Neuronal stem cell (in vitro differentiated cells): ENCODE data around the gene ABCA13. TPM values are rescaled to one million over a fixed set of nuclear protein-coding genes. Genes with fewer than 3 reads are reported as not detected.

Experiments used
- DNase-seq: peaks from one replicate; pipeline ENCODE4 v3.0.0-alpha.2; 2013; ENCODE audit warnings: low spot score
- H2AFZ ChIP-seq: one replicate; pipeline ENCODE4 v1.6.1; 2013; ENCODE audit warnings: mild to moderate bottlenecking, low read length, inconsistent platforms
- H2AK5ac ChIP-seq: 2 replicates; pipeline ENCODE4 v1.6.1; 2013; ENCODE audit warnings: low read depth, mild to moderate bottlenecking, inconsistent platforms, low read length, moderate library complexity, mixed read lengths
- H2BK120ac ChIP-seq: 2 replicates; pipeline ENCODE4 v1.6.1; 2013; ENCODE audit warnings: low read depth, mild to moderate bottlenecking, inconsistent platforms, low read length, moderate library complexity, mixed read lengths
- H2BK12ac ChIP-seq: one replicate; pipeline ENCODE4 v1.6.1; 2013; ENCODE audit warnings: low read length, inconsistent platforms
- H2BK15ac ChIP-seq: 2 replicates; pipeline ENCODE4 v1.6.1; 2013; ENCODE audit warnings: mild to moderate bottlenecking, low read length, inconsistent platforms, mixed read lengths
- H2BK5ac ChIP-seq: one replicate; pipeline ENCODE4 v1.6.1; 2013; ENCODE audit warnings: inconsistent platforms, mild to moderate bottlenecking, low read length, moderate library complexity
- H3K14ac ChIP-seq: one replicate; pipeline ENCODE4 v1.6.1; 2013; ENCODE audit warnings: low read length, inconsistent platforms
- H3K18ac ChIP-seq: 2 replicates; pipeline ENCODE4 v1.6.1; 2013; ENCODE audit warnings: low read length, inconsistent platforms
- H3K23ac ChIP-seq: 2 replicates; pipeline ENCODE4 v1.6.1; 2013; ENCODE audit warnings: low read depth, mild to moderate bottlenecking, mixed read lengths, low read length, inconsistent platforms; ENCODE audit not compliant: poor library complexity
- H3K27ac ChIP-seq: replicated peaks from 3 replicates; pipeline ENCODE4 v1.5.1; 2013; ENCODE audit warnings: low read length, inconsistent platforms
- H3K27me3 ChIP-seq, 3 experiments: 2 replicates each; pipeline ENCODE4 v1.6.1; 2013; ENCODE audit warnings: low read length in 3 of 3, mild to moderate bottlenecking in 2 of 3, inconsistent platforms in 1 of 3, low read depth in 1 of 3, mixed read lengths in 1 of 3, moderate library complexity in 1 of 3; ENCODE audit not compliant: control insufficient read depth in 3 of 3, insufficient read depth in 3 of 3
- H3K36me3 ChIP-seq, 2 donors: replicated peaks in 1 of 2; 2 replicates each; pipeline ENCODE4 v1.6.1; 2013; ENCODE audit warnings: low read length in 2 of 2; ENCODE audit not compliant: control insufficient read depth in 2 of 2, insufficient read depth in 2 of 2
- H3K4ac ChIP-seq: 2 replicates; pipeline ENCODE4 v1.6.1; 2013; ENCODE audit warnings: inconsistent platforms, mild to moderate bottlenecking, low read length, moderate library complexity
- H3K4me1 ChIP-seq, 2 donors: 1 replicate in 1 of 2; 2 replicates in 1 of 2; pipeline ENCODE4 v1.6.1; 2013; ENCODE audit warnings: low read length in 2 of 2, low read depth in 1 of 2; ENCODE audit not compliant: control insufficient read depth in 2 of 2, insufficient read depth in 1 of 2
- H3K4me2 ChIP-seq: one replicate; pipeline ENCODE4 v1.6.1; 2013; ENCODE audit warnings: mild to moderate bottlenecking, low read length, inconsistent platforms; ENCODE audit not compliant: insufficient read depth, poor library complexity, severe bottlenecking
- H3K4me3 ChIP-seq, 2 donors: 2 replicates each; pipeline ENCODE4 v1.5.1; 2013; ENCODE audit warnings: low read length in 2 of 2, mild to moderate bottlenecking in 2 of 2, inconsistent platforms in 1 of 2, moderate library complexity in 1 of 2
- H3K79me1 ChIP-seq: one replicate; pipeline ENCODE4 v1.6.1; 2013; ENCODE audit warnings: low read depth, mild to moderate bottlenecking, inconsistent platforms, low read length, moderate library complexity
- H3K9ac ChIP-seq: one replicate; pipeline ENCODE4 v1.6.1; 2013; ENCODE audit warnings: mild to moderate bottlenecking, low read depth, low read length, inconsistent platforms; ENCODE audit not compliant: poor library complexity
- H3K9me3 ChIP-seq, 2 donors: replicated peaks in 1 of 2; 2 replicates each; pipeline versions ENCODE3 to v1.6.1; 2013; ENCODE audit warnings: low read length in 2 of 2, mild to moderate bottlenecking in 2 of 2, inconsistent platforms in 1 of 2, low read depth in 1 of 2, mixed read lengths in 1 of 2, moderate library complexity in 1 of 2; ENCODE audit not compliant: control insufficient read depth in 2 of 2, insufficient read depth in 1 of 2
- H4K8ac ChIP-seq: one replicate; pipeline ENCODE4 v1.6.1; 2013; ENCODE audit warnings: low read depth, mild to moderate bottlenecking, inconsistent platforms, low read length, moderate library complexity
- H4K91ac ChIP-seq: one replicate; pipeline ENCODE4 v1.6.1; 2013; ENCODE audit warnings: low read length, low read depth, mild to moderate bottlenecking, inconsistent platforms; ENCODE audit not compliant: poor library complexity
- WGBS, 2 donors: extraction: QIAGEN DNeasy Blood & Tissue Kit; methylation state at CpG; one replicate each; pipeline ENCODE4 v1.1.7; 2013; ENCODE audit warnings: missing lambda C conversion rate in 2 of 2, mixed read lengths in 1 of 2; ENCODE audit not compliant: insufficient read length in 2 of 2, insufficient replicate concordance in 1 of 2; ENCODE audit errors: extremely low coverage in 2 of 2; 5-methylcytosine and 5-hydroxymethylcytosine counted together
- polyA plus RNA-seq, 2 experiments: library from polyadenylated mRNA; stranded (reverse); fragments of 200-250 nt; gene quantifications; one replicate each; pipeline ENCODE4 v1.2.3, GENCODE V29; 2013

ABCA13 gene, protein sequence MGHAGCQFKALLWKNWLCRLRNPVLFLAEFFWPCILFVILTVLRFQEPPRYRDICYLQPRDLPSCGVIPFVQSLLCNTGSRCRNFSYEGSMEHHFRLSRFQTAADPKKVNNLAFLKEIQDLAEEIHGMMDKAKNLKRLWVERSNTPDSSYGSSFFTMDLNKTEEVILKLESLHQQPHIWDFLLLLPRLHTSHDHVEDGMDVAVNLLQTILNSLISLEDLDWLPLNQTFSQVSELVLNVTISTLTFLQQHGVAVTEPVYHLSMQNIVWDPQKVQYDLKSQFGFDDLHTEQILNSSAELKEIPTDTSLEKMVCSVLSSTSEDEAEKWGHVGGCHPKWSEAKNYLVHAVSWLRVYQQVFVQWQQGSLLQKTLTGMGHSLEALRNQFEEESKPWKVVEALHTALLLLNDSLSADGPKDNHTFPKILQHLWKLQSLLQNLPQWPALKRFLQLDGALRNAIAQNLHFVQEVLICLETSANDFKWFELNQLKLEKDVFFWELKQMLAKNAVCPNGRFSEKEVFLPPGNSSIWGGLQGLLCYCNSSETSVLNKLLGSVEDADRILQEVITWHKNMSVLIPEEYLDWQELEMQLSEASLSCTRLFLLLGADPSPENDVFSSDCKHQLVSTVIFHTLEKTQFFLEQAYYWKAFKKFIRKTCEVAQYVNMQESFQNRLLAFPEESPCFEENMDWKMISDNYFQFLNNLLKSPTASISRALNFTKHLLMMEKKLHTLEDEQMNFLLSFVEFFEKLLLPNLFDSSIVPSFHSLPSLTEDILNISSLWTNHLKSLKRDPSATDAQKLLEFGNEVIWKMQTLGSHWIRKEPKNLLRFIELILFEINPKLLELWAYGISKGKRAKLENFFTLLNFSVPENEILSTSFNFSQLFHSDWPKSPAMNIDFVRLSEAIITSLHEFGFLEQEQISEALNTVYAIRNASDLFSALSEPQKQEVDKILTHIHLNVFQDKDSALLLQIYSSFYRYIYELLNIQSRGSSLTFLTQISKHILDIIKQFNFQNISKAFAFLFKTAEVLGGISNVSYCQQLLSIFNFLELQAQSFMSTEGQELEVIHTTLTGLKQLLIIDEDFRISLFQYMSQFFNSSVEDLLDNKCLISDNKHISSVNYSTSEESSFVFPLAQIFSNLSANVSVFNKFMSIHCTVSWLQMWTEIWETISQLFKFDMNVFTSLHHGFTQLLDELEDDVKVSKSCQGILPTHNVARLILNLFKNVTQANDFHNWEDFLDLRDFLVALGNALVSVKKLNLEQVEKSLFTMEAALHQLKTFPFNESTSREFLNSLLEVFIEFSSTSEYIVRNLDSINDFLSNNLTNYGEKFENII (N-terminal part only)
- 0.07 TPM for polyA plus RNA-seq (2013, experiment 1 of 2)
- 0.07 TPM for polyA plus RNA-seq (2013, experiment 2 of 2)

GRCh38 chr7:48171202-48171601 lies at the start of gene ABCA13:
ABCA13 (plus strand) TSS chr7:48171458; CDS start chr7:48171484, 26 bp downstream.
- no peak for DNase-seq
- H3K36me3 ChIP-seq, result no peaks in the 10 kb centered on the region
- H2BK12ac ChIP-seq, result no peak within 1 kb of the TSS
- H3K23ac ChIP-seq, result no peak within 1 kb of the TSS
- no peak within 1 kb of the TSS for H2BK5ac ChIP-seq
- no peaks in the 10 kb centered on the region for H3K79me1 ChIP-seq
- H3K4me1 ChIP-seq, result peaks cover 0 to 2% of the 10 kb centered on the region in 2 donors
- no peak within 1 kb of the TSS for H2BK15ac ChIP-seq
- H2AFZ ChIP-seq, result peak within 1 kb of the TSS; percentile 52
- H3K9me3 ChIP-seq, result no peaks in the 10 kb centered on the region
- H4K8ac ChIP-seq, result no peak within 1 kb of the TSS
- H3K18ac ChIP-seq, result peak within 1 kb of the TSS; percentile 44
- no peak within 1 kb of the TSS for H3K4me2 ChIP-seq
- H3K4me3 ChIP-seq, result no peak within 1 kb of the TSS
- H3K27me3 ChIP-seq, result no peaks in the 10 kb centered on the region
- H3K27ac ChIP-seq, result no peak within 1 kb of the TSS
- no peak within 1 kb of the TSS for H4K91ac ChIP-seq
- H3K4ac ChIP-seq, result no peak within 1 kb of the TSS
- no peak within 1 kb of the TSS for H2BK120ac ChIP-seq
- H3K14ac ChIP-seq, result no peak within 1 kb of the TSS
- H3K9ac ChIP-seq, result no peak within 1 kb of the TSS
- no peak within 1 kb of the TSS for H2AK5ac ChIP-seq
- WGBS, 2 donors, result no CpG with 5 or more reads among the region's 4 CpGs

GRCh38 chr7:48126037-48126436 lies 45.2 kb upstream of the ABCA13 start:
- no peaks in the 10 kb centered on the region for H3K4me1 ChIP-seq
- no peak overlapping the region for H3K27ac ChIP-seq
- no peak overlapping the region for H2BK5ac ChIP-seq
- H2BK120ac ChIP-seq, result no peak overlapping the region
- H2AFZ ChIP-seq, result no peak overlapping the region
- H3K18ac ChIP-seq, result no peak overlapping the region
- H3K4ac ChIP-seq, result no peak overlapping the region
- H4K91ac ChIP-seq, result no peak overlapping the region
- H2BK15ac ChIP-seq, result no peak overlapping the region
- H3K4me2 ChIP-seq, result no peak overlapping the region
- no peaks in the 10 kb centered on the region for H3K79me1 ChIP-seq
- H3K14ac ChIP-seq, result no peak overlapping the region
- H3K4me3 ChIP-seq, result no peak overlapping the region
- no peaks in the 10 kb centered on the region for H3K27me3 ChIP-seq
- no peaks in the 10 kb centered on the region for H3K9me3 ChIP-seq
- H3K36me3 ChIP-seq, result no peaks in the 10 kb centered on the region
- no peak overlapping the region for H3K9ac ChIP-seq
- H4K8ac ChIP-seq, result no peak overlapping the region
- H3K23ac ChIP-seq, result no peak overlapping the region
- H2AK5ac ChIP-seq, result no peak overlapping the region
- WGBS, 2 donors, result no CpG with 5 or more reads among the region's 2 CpGs
- H2BK12ac ChIP-seq, result no peak overlapping the region
- no peak for DNase-seq

DNA sequence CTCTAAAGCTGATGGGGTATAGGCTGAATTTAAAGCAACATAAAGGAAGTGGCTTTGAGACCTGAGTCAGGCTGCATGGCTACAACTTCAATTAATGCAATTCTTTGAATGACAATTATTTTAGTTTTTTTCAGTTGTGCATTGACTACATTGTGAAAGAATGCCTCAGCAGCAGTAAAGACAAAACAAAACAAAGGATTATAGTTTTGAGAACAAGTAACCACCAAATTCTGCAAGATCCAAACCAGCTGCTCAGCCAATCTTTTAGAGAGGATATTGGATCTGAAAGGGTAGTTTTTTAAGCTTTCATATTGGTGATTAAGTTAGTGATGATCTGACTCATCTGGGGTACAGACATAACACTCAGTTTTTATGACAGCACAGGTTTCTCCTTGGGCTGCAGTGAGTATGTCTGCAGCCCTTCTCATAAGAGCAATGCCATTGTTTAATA lies 40.6 kb upstream of the ABCA13 start:
- Histone ChIP-seq H2AK5ac (no peak overlapping the region), H3K23ac (no peak overlapping the region), H2BK15ac (no peak overlapping the region), H2BK5ac (no peak overlapping the region), H3K18ac (no peak overlapping the region), H4K8ac (no peak overlapping the region), H3K36me3 (no peaks in the 10 kb centered on the region), H3K9ac (no peak overlapping the region), H2BK120ac (no peak overlapping the region), H3K27me3 (no peaks in the 10 kb centered on the region), H4K91ac (no peak overlapping the region), H3K4me3 (no peak overlapping the region), H3K79me1 (no peaks in the 10 kb centered on the region), H2BK12ac (no peak overlapping the region), H3K4ac (no peak overlapping the region), H3K4me1 (no peaks in the 10 kb centered on the region), H3K27ac (no peak overlapping the region), H2AFZ (no peak overlapping the region), H3K9me3 (no peaks in the 10 kb centered on the region), H3K14ac (no peak overlapping the region), H3K4me2 (no peak overlapping the region)
- DNase-seq, result no peak
